HG02678 (cell line): Measurements from ENCODE around the gene ANKLE1.

Source experiments
- ATAC-seq: cut with Tn5 transposase; IDR thresholded peaks from one replicate; pipeline ENCODE4 v1.9.1; 2021; ENCODE audit warnings: mild to moderate bottlenecking, moderate library complexity; ENCODE audit not compliant: unreplicated experiment

The ANKLE1 gene, protein sequence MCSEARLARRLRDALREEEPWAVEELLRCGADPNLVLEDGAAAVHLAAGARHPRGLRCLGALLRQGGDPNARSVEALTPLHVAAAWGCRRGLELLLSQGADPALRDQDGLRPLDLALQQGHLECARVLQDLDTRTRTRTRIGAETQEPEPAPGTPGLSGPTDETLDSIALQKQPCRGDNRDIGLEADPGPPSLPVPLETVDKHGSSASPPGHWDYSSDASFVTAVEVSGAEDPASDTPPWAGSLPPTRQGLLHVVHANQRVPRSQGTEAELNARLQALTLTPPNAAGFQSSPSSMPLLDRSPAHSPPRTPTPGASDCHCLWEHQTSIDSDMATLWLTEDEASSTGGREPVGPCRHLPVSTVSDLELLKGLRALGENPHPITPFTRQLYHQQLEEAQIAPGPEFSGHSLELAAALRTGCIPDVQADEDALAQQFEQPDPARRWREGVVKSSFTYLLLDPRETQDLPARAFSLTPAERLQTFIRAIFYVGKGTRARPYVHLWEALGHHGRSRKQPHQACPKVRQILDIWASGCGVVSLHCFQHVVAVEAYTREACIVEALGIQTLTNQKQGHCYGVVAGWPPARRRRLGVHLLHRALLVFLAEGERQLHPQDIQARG

DNA sequence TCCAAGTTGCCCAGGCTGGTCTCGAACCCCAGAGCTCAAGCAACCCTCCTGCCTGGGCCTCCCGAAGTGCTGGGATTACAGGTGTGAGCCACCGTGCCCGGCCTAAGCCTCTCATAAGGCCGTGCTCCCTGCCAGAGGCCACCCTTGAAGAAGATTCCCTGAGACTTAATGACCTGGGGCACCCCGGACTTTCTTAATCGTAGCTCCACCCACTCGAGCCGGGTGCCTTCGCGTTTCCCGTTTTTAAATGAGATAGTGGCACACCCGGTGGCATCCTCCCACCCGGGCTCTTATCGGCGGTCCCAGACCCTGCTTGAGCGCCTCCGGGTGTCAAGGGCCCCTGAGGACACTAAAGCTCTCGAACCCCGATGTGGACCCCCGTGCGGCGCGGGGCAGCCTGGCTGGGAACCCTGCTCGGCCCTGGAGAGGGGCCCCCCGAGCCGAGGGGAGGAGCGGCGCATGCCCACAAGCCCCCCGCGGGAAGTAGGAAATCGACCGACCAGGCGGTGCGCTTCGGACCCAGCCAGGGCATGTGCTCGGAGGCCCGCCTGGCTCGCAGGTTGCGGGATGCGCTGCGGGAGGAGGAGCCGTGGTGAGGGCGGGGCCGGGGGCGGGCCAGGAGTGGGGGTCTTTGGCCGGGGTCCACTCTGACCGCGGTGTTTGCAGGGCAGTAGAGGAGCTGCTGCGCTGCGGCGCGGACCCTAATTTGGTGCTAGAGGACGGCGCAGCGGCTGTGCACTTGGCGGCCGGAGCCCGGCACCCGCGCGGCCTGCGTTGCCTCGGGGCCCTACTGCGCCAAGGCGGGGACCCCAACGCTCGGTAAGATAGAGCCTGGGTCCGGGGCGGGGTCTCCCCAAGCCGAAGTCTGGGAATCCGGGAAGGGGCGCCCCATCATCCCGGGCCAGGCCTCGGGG is at the start of gene ANKLE1:
TSS of gene ANKLE1 (plus strand) at position 511 of the 914 bp plus-strand sequence. CDS start at position 531, 20 bp downstream.
- no peak for ATAC-seq

DNA sequence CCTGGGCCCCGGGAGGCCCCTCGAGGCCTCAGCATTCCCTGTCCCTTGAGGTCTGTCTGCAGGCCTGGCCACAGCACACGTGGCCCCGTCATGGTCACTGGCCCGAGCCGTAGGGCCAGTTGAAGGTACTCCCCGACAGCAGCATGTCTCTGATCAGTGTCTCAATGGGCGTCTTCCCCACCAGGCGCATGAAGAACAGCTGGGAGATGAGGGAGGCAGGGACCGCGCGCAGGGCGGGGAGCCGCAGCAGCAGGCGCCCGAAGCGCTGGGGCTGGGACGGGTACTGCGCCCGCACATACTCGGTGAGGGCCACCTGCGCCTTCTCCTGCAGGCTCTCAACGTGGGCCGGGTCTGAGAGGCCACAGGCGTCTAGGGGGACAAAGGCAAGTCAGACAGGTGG is 49.4 kb upstream of the ANKLE1 start:
- ATAC-seq, result no peak

DNA sequence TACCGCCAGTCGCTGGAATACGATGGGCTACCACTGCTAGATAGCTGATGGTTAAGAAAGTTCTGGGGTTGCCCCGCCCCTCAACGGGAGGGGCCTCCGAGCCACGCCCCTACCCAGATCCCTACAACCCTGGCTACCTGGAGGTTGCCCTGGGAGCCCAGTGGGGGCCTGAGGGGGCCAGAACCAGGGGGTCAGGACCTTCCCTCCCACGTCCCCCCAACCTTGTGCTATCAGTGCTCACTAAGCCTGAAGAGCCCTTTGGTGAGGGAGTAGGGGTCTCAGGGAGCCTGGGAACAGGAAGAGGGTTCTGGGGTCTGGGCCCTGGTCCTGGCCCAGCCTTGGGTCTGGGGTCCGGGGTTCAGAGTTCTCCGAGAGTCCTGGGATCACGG is 46.8 kb upstream of the ANKLE1 start:
- ATAC-seq, result no peak

DNA sequence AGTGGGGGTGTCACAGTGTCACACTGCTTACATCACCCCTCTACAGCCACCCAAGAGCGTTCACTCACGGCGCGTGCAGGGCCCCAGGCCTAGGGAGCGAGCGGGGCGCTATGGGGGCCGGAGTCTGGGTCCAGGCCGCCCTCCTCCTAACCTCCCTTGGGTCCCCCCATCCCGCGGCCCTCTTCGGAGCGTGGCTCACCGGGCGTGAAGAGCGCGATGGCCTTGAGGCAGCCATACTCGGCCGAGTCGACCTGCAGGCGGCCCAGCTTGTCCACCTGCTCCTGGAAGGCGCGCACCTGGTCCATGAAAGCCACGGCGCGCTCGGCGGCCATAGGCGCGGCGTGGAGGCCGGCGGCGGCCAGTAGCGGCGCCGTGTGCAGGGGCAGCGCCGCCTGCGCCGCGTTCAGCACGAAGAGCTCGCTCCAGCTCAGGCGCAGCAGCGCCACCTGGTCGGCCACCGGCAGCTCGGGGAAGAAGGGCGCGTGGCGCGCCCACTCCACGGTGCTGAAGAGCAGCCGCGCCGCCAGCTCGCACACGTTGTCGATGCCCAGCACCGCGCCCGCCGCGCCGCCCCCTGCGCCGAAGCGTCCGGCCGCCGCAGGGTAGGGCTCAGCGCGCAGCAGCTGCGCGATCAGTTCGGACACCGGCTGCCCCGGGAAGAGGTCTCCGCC is 46.3 kb upstream of the ANKLE1 start:
- peak; percentile 74 for ATAC-seq

DNA sequence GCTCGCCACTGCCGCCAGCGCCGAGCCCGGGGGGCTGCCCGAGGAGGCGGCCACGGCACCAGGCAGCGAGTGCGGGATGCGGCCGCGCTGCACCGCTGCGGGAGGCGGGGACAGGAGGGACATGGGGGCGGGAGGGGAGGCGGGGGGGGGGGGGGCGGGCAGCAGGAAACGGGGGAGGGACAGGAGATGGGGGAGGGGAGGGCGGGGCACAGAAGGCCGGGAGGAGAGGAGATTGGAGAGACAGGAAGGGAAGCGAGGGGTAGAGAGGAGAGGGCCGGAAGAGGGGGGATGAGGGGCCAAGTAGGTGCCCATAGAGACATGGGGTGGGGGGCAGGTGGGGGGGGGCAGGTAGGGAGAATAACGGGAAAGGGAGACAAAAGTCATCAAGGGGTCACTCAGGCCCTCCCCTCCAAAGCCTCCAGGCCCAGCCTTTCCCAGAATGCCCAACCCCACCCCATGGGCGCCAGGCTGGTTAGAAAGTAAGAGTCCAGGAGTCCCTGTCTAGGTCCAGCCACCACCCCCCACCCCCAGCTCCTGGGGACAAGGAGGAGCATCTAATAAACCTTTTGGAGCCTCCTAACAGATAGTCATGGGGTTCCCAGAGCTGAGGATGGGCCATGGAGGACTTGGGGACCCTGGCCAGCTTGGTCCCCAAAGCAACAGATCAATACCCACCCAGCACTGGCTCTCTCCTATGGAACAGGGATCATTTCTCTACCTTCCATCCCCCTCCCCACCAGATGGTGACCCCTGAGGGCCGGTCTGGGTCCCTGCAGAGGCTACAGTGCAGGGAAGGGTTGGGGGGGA is 45.5 kb upstream of the ANKLE1 start:
- ATAC-seq, result no peak

DNA sequence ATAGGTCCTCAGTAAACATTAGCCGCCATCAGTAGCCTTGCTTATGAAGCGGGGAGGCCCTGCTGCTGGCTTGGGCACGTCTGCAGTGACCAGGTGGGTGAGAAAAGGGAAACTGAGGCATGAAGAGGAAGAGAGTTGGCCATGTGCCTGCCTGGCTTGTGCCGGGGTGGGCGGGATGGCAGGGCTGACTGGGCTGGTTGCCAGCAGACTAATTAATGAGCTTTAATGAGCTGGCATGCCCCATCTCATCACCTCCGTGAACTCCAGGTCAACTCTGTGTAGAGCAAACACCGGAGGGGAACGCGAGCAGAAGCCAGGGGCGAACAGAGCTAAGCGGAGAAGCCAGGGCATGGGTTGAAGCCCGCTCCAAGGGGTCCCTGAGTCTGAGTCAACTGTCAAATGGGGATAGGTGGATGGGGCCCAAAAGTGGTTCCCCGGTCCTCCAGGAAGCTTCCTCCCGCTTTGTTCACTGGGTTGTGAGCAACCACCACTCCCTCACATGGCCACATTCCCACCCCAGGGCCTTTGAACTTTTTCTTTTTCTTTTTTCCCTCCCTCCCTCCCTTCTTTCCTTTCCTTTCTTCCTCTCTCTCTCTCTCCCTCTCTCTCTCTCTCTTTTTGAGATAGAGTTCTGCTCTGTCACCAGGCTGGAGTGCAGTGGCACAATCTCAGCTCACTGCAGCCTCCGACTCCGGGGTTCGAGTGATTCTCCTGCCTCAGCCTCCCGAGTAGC is 44.7 kb upstream of the ANKLE1 start:
- no peak for ATAC-seq

DNA sequence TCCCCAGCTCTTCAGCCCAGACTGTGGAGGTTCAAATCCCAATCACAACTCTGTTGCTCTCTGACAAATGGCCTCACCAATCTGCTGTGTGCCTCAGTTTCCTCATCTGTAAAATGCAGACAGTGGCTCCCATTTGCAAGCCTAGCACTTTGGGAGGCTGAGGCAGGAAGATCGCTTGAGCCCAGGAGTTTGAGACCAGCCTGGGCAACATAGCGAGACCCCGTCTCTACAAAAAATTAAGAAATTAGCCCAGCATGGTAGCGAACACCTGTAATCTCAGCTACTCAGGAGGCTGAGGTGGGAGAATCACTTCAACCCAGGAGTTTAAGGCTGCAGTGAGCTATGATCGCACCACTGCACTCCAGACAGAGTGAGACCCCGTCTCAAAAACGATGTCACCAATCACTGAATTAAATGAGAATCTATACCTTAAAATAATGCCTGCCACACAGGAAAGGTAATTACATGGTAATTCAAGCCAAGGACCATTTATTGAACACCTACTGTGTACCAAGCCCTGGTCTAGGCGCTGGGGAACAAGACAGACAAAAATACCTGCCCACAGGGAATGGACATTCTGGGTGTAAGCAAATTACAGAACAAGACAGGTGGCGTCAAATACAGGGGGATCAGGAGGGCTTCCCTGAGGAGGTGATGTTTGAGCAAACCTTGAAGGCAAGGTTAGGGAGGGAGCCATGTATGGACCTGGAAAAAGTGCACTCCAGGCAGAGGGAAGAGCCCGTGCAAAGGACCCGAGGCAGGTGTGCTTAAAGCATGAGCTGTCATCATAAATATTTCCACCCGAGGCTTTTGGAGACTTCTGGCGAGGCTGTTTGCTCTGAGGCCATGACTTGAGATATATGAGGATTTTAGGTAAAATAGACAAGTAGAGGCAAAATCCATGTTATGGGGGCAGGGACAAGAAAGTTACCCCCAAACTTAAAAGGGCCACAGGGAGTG is 43.7 kb upstream of the ANKLE1 start:
- no peak for ATAC-seq

DNA sequence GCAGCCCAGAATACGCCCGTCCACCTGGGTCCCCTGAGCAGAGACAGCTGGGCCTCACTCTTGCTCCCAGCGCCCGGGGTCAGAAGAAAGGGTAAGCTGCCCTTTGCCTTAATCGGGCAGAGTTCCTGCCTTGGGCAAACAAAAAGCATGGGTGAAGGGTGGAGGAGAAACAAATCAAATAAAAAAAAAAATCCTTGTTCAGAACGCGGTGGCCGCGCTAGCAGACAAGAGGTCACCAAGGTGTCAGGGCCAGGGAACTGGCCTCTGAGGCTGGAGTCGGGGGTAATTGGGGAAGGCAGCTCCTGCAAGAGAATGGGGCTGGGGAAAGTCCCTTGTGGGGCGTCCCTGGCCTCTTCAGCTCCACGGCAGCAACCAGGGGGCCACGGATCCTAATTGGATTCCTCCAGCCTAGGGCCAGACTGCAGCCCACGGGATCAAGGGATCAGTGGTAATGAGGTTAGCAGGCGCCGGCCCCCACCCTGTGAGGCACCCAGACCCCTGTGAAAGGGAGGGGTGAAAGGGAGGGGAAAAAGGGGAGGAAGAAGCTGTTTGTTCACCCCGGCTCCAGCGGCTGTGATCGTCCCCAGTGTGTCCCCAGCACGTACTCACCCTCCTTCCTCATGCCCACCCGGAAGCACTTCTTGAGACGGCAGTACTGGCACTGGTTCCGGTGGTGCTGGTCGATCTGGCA is 41.5 kb upstream of the ANKLE1 start:
- no peak for ATAC-seq

DNA sequence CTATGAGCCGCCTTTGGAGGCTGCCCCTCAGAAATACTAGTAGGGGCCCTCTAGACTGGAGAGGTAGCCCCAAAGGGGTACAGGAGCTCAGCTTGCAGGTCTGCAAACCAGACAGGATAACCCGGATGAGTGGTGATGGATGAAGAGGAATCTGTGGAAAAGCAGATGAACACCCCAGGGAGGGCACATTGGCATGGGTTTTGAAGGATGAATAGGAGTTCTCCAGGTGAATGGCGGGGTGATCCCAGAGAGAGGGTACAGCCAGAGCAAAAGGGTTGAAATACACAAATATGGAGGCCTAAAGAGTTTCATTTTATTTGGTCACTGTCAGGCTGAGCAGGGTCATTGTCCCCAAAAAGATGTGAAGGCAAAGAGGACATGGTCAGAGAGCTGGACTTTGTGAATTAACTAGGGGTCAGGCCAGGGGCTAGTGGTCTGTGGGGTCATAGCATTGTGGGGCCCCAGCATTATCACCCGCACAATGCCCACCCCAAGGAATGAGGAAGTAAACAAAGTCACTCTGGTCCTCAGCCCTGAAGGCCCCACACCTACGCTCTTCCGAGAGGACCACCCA is 40.8 kb upstream of the ANKLE1 start:
- ATAC-seq, result no peak

DNA sequence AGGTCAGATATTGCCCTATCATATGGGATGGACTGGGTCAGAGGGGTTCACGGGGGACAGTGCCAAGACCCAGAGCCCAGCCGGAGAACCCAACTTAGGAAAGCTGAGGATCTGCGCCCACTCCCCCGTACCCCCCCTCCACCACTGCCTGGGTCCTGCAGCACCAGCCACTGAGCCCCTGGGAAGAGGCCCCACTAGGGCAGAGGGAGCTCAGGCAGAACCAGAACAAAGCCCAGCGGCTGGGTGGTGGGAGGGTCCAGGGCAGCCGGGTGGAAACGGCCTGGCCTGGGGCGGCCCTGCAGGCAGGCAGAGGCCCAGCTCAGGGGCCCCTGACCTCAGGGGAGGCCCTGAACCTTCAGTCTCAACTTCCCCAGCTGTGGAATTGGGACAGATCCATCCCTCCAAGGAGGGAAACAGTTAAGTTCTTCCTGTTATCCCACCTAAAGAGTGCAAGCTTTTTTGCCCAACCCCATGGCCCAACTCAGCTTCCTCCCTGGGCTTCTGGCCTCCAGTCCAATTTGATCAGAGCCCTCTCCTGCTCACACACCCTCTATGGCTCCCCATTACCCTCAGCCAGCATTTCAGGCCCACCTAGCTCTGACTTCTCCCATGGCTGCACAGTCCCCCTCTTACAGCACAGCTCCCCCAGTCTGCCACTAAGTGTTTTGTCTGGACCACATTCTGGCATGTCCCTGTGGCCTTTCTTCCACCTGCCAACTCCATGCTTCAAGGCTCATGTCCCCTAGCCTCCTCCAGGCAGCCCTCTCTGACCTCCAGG is 39.1 kb upstream of the ANKLE1 start:
- ATAC-seq, result no peak

DNA sequence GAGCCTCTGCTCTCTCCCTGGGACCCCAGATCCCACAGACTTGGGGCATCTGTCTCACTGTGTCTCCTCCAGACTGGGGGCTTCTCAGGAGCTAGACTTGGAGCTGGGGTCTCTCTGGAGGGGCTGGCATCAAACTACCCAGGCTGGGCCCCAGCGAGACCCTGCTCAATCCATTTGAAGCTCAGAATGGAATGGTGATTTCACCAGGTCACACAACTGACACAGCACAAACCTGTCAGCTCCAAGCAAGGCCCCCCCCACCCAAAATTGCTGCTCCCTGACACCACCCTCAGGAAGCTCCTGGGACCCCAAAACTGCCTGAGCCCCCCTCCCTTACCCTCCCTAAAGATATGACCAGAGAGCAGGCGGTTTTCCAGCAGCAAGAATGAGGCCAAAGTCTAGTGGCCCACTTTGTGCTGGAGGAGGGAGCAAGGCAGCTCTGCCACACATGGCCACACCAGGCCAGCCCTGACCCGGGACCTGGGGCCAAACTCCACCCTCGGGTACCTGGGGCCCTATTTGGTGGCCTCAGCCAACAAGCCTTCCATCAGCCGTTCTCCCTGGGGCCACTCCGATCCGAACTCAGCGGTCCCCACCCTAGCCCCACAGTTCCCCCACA is 38.4 kb upstream of the ANKLE1 start:
- no peak for ATAC-seq

DNA sequence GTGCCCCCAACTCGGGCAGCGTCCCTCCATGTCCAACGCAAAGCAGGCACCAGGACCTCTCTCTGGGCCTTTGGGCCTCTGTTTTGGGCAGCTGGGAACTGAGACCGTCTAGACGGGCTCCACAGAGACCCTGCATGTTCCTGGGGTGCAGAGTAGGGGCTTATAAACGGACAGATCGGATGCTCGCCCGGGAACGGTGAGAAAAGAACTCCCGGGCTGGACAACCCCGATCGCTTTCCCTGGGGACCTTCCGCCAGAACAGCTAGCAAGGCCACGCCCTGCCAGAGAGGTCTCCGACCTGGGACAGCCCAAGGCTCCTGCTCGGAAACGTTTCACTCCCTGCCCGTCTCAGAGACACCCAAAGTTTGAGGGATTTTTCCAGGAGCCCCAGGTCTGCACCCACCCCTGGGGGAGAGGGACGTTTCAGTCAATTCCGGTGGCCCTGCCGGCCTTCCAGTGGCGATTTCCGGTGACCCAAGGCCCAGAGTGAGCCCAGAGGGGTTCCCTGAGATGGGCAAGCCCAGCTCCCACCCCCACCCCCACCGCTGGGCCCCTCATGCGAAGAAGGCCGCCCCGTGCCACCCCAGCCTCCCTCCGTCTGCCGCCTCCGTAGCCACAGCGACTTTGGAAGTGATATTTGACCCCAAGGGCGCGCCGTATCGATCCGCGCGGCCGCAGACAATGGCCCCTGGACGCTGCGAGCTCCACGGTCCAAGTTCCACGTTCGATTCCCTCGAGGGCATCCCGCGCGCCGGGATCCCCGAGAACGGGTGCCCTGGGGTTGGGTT is 37.7 kb upstream of the ANKLE1 start:
- ATAC-seq, result no peak

DNA sequence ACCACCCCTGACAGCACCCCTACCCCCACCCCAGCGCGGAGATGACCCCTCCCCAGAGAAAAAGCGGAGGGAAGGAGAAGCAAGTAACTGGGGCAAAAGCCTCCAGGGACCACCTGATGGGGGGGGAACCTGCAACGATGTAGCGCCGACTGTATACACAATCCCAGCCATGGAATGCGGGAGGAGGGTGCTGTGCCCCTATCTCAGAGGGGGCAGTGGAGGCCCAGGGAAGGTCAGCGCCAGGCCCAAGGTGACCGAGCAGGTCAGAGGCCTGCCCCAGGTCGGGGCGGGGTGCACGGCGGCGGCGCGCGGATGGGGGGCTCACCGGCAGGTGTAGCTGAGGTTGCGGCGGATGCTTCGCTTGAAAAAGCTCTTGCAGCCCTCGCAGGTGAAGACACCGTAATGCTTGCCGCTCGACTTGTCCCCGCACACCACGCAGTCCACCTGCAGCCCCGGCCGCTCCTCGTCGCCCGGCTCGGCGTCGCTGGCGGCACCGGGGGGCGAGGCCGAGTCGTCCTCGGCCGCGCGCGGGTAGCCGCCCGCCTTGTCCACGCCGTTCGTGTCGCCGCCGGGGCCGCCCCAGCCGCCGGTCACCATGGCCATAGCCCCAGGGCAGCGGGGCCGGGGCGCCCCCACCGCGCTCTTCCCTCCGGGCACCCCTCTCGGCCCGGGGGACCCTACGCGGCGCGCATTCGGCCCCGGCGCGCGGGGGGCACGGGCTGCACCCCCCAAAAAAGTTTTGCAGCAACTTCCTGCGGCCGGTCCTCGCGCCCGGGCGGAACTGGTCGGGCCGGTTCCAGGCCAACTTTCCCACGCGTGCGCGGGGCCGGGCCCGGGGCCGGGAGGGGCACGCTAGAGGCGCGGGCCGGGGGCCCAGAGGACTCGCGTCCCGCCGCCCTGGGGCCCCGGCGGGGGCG is 36.8 kb upstream of the ANKLE1 start:
- peak; percentile 22 for ATAC-seq

DNA sequence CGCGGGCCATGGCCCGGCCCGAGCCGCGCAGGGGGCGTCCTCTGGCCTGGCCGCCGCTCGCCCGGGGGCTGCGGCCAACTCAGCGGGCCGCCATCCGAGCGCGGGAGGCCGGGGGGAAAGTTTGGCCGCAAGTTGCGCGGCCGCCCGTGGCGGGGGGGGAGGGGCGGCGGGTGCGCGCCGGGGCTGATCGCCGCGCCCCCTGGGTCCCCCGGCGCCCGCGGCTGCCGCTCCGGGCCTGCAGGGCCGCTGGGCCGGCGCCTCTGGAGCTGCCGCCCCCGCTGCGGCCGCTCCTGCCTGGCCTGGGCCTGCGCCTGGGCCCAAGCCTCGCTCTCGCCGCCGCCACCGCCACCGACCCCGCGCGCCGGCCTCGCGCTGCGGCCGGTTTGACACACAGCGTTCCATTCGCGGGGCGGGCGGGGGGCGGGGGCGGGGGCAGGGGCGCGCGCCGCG is 36.1 kb upstream of the ANKLE1 start, which contains the start of gene NR2F6:
TSS of gene NR2F6 (minus strand) at position 385 of the 450 bp plus-strand sequence. CDS start 699 bp downstream, outside the sequence.
- peak; percentile 26 for ATAC-seq
